MM.1S (cell line): Measurements from ENCODE around the gene DOCK10.

Source experiments
- DNase-seq: peaks from one replicate; pipeline ENCODE4 v3.0.0-alpha.2; 2015
- H2AFZ ChIP-seq: fragments of 300-600 bp; sonication (generic); 2 replicates; pipeline ENCODE4 v1.6.0; 2016; ENCODE audit warnings: antibody characterized with exemption, low read length
- H3F3A ChIP-seq: fragments of 300-600 bp; sonication (generic); 2 replicates; pipeline ENCODE4 v1.6.1; 2016; ENCODE audit warnings: mild to moderate bottlenecking, antibody characterized with exemption, low read length, moderate library complexity, mixed read lengths; ENCODE audit not compliant: insufficient read depth
- H3K27ac ChIP-seq: fragments of 300-600 bp; sonication (generic); 2 replicates; pipeline ENCODE4 v1.5.1; 2016; ENCODE audit warnings: mild to moderate bottlenecking, low read length
- H3K27me3 ChIP-seq: fragments of 300-600 bp; sonication (generic); replicated peaks from 2 replicates; pipeline ENCODE4 v1.6.0; 2016; ENCODE audit warnings: low read length; ENCODE audit not compliant: insufficient read depth
- H3K36me3 ChIP-seq: fragments of 300-600 bp; sonication (generic); replicated peaks from 2 replicates; pipeline ENCODE4 v1.6.1; 2016; ENCODE audit warnings: mild to moderate bottlenecking, low read length, mixed read lengths; ENCODE audit not compliant: insufficient read depth
- H3K4me1 ChIP-seq: fragments of 300-600 bp; sonication (generic); 2 replicates; pipeline ENCODE4 v1.6.1; 2016; ENCODE audit warnings: low read length, mixed read lengths
- H3K4me2 ChIP-seq: fragments of 300-600 bp; sonication (generic); 2 replicates; pipeline ENCODE4 v1.6.0; 2016; ENCODE audit warnings: low read depth, low read length
- H3K4me3 ChIP-seq: fragments of 300-600 bp; sonication (generic); 2 replicates; pipeline ENCODE4 v1.5.1; 2016; ENCODE audit warnings: low read length, mixed read lengths
- H3K79me2 ChIP-seq: fragments of 300-600 bp; sonication (generic); 2 replicates; pipeline ENCODE4 v1.6.1; 2016; ENCODE audit warnings: mixed run types, low read length, mixed read lengths
- H3K9ac ChIP-seq: fragments of 300-600 bp; sonication (generic); 2 replicates; pipeline ENCODE4 v1.6.1; 2016; ENCODE audit warnings: low read length, mixed read lengths
- H3K9me2 ChIP-seq: fragments of 300-600 bp; sonication (generic); replicated peaks from 2 replicates; pipeline ENCODE4 v1.6.1; 2016; ENCODE audit warnings: mild to moderate bottlenecking, low read length, mixed read lengths; ENCODE audit not compliant: insufficient read depth
- H3K9me3 ChIP-seq: fragments of 300-600 bp; sonication (generic); replicated peaks from 2 replicates; pipeline ENCODE4 v1.6.1; 2016; ENCODE audit warnings: mild to moderate bottlenecking, low read length, mixed read lengths; ENCODE audit not compliant: insufficient read depth
- H4K20me1 ChIP-seq: fragments of 300-600 bp; sonication (generic); 2 replicates; pipeline ENCODE4 v1.6.1; 2016; ENCODE audit warnings: mild to moderate bottlenecking, low read length, moderate library complexity, mixed read lengths; ENCODE audit not compliant: insufficient read depth
- EZH2 ChIP-seq: fragments of 300-600 bp; sonication (generic); optimal IDR thresholded peaks from 2 replicates; pipeline ENCODE3; 2017; ENCODE audit warnings: low read depth, mild to moderate bottlenecking, antibody characterized with exemption, low read length, mixed read lengths
- EZH2phosphoT487 ChIP-seq: fragments of 300-600 bp; sonication (generic); IDR thresholded peaks from 2 replicates; pipeline ENCODE4 v1.6.1; 2018; ENCODE audit warnings: antibody characterized with exemption, low read length
- TF ChIP-seq, protein P1 (sequence below): fragments of 300-600 bp; sonication (generic); IDR thresholded peaks from 2 replicates; pipeline ENCODE4 v1.5.1; 2016; ENCODE audit warnings: antibody characterized with exemption, low read length, mixed read lengths

DOCK10 gene

DNA sequence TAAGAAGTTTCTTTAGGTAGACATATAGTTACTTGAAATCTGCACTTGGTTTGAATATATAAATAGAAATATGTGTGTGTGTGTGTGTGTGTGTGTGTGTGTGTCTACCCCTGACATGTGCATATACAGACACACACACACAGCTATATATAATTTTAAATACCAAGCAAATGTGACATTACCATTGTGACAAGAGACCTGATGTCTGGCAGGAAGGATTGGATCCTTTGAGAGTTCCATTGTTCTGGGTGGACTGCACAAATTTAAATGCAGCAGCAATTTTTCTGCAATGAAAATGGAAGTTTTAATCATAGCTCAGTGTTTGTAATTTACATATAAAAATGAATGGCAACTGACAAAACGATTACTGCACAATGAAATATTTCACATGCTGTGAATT lies 238.3 kb downstream of the DOCK10 start:
- Histone ChIP-seq H3K27ac (no peak overlapping the region), H3K27me3 (no peaks in the 10 kb centered on the region), H3K9me2 (no peaks in the 10 kb centered on the region), H3K79me2 (no peaks in the 10 kb centered on the region), H3K4me2 (no peak overlapping the region), H3K4me1 (no peaks in the 10 kb centered on the region), H3K9me3 (no peaks in the 10 kb centered on the region), H2AFZ (no peak overlapping the region), H3K36me3 (peaks cover 3% of the 10 kb centered on the region; the same call in 1 of the 2 replicates), H3K9ac (no peak overlapping the region), H3F3A (no peaks in the 10 kb centered on the region), H4K20me1 (no peaks in the 10 kb centered on the region), H3K4me3 (no peak overlapping the region)
- no peak for DNase-seq
- no peak for TF ChIP-seq EZH2
- TF ChIP-seq, protein P1, sequence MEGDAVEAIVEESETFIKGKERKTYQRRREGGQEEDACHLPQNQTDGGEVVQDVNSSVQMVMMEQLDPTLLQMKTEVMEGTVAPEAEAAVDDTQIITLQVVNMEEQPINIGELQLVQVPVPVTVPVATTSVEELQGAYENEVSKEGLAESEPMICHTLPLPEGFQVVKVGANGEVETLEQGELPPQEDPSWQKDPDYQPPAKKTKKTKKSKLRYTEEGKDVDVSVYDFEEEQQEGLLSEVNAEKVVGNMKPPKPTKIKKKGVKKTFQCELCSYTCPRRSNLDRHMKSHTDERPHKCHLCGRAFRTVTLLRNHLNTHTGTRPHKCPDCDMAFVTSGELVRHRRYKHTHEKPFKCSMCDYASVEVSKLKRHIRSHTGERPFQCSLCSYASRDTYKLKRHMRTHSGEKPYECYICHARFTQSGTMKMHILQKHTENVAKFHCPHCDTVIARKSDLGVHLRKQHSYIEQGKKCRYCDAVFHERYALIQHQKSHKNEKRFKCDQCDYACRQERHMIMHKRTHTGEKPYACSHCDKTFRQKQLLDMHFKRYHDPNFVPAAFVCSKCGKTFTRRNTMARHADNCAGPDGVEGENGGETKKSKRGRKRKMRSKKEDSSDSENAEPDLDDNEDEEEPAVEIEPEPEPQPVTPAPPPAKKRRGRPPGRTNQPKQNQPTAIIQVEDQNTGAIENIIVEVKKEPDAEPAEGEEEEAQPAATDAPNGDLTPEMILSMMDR: no peak
- no peak for TF ChIP-seq EZH2phosphoT487

DNA sequence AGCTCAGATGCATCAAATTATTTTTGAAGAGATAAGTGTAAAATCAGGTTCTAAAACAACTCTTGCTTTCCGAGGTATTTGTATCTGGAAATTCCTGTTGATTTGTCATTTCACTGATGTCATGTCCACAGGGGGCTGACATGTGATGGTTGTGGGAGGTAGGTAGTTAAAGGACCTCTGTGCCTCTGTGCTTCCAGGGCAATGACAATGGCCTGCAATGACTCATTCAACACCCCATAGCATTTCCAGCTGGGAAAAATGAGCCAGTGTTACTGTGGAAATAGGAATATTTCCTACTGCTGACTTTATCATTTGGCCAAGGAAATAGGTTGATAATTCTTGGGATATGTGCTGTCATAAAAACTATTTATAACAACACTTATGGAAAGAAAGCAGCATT lies 239.9 kb downstream of the DOCK10 start:
- H4K20me1 ChIP-seq: no peaks in the 10 kb centered on the region
- H3K4me3 ChIP-seq: no peak overlapping the region
- H3F3A ChIP-seq: no peaks in the 10 kb centered on the region
- H3K9me2 ChIP-seq: no peaks in the 10 kb centered on the region
- no peak overlapping the region for H3K9ac ChIP-seq
- no peak overlapping the region for H3K4me2 ChIP-seq
- H2AFZ ChIP-seq: no peak overlapping the region
- no peaks in the 10 kb centered on the region for H3K27me3 ChIP-seq
- H3K4me1 ChIP-seq: no peaks in the 10 kb centered on the region
- H3K9me3 ChIP-seq: no peaks in the 10 kb centered on the region
- H3K27ac ChIP-seq: no peak overlapping the region
- H3K79me2 ChIP-seq: no peaks in the 10 kb centered on the region
- no peak for DNase-seq
- H3K36me3 ChIP-seq: peaks cover 3% of the 10 kb centered on the region; the same call in 1 of the 2 replicates
- TF ChIP-seq, protein P1: no peak
- TF ChIP-seq EZH2 (no peak), EZH2phosphoT487 (no peak)

DNA sequence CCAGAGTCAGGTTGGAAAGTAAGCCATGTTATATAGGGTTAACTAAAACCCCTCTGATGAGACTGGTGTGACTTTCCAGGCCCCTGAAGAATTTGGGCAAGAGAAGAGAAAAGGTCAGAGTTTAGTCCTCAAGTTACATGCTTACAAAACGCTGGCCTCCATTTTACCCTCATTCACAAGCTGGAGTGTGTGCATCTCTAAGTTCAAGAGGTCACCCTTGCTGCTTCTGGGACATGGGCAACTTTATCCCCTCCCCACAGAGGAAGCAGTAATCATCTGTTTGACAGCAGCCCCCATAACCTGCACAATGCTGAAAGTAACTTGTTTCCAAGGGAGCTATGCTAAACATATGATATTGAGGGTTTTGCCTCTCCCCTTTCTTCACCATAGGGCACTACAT lies 240.9 kb downstream of the DOCK10 start:
- Histone ChIP-seq H3K9me3 (no peaks in the 10 kb centered on the region), H4K20me1 (no peaks in the 10 kb centered on the region), H3K9me2 (no peaks in the 10 kb centered on the region), H3K79me2 (no peaks in the 10 kb centered on the region), H3F3A (no peaks in the 10 kb centered on the region), H3K27me3 (no peaks in the 10 kb centered on the region), H3K4me1 (no peaks in the 10 kb centered on the region), H3K27ac (no peak overlapping the region), H3K9ac (no peak overlapping the region), H3K36me3 (peaks cover 3% of the 10 kb centered on the region; the same call in 1 of the 2 replicates), H3K4me2 (no peak overlapping the region), H3K4me3 (no peak overlapping the region), H2AFZ (no peak overlapping the region)
- TF ChIP-seq EZH2phosphoT487 (no peak), EZH2 (no peak)
- TF ChIP-seq, protein P1: no peak
- no peak for DNase-seq

DNA sequence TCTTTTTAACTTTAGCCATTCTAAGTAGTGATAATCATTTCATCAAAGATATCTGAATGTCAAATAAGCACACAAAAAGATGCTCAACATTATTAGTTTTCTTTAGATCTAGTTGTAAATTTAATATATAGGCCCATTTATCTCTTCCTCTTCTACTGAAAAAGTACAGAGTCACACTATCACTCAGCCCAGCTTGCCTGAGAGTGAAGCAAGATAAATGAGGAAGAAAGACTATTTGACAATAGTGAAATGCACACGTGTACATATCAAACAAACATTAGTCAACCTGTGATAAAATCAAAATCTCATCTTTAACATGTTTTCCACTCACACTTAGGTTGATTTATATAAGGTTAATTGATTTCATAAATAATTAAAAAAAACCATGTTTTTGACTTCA lies 242.6 kb downstream of the DOCK10 start:
- H3K27ac ChIP-seq: no peak overlapping the region
- H4K20me1 ChIP-seq: no peaks in the 10 kb centered on the region
- H3K27me3 ChIP-seq: no peaks in the 10 kb centered on the region
- H3K4me1 ChIP-seq: no peaks in the 10 kb centered on the region
- no peaks in the 10 kb centered on the region for H3F3A ChIP-seq
- TF ChIP-seq, protein P1: no peak
- TF ChIP-seq EZH2phosphoT487 (no peak), EZH2 (no peak)
- no peak overlapping the region for H3K4me3 ChIP-seq
- H3K9ac ChIP-seq: no peak overlapping the region
- no peak overlapping the region for H3K4me2 ChIP-seq
- no peaks in the 10 kb centered on the region for H3K9me2 ChIP-seq
- H2AFZ ChIP-seq: no peak overlapping the region
- DNase-seq: no peak
- no peaks in the 10 kb centered on the region for H3K9me3 ChIP-seq
- no peaks in the 10 kb centered on the region for H3K79me2 ChIP-seq
- no peaks in the 10 kb centered on the region; the same call in 1 of the 2 replicates for H3K36me3 ChIP-seq
